Activated CD4-positive, alpha-beta memory T cell treated with anti-CD3 and anti-CD28 coated beads for 36 hours (primary cell): ENCODE data around the gene PROS1. TPM values are rescaled to one million over a fixed set of nuclear protein-coding genes. Genes with fewer than 3 reads are reported as not detected.
"Not testable (repeated sequence)": the region's sequence is repeated elsewhere in the genome, so short reads cannot be mapped to it uniquely, and the experiment has no call there.

ENCODE experiments used
- CTCF ChIA-PET: fragments of 350-600 bp; sonication (Branson Sonifier 250); formaldehyde crosslinking; loops from one replicate; lab custom pipeline; 2021; ENCODE audit warnings: antibody characterized with exemption, inconsistent platforms; lab: Charles Lee
- POLR2A ChIA-PET: fragments of 350-600 bp; sonication (Branson Sonifier 250); formaldehyde crosslinking; loops from one replicate; lab custom pipeline; 2021; ENCODE audit warnings: antibody characterized with exemption; lab: Charles Lee
- DNase-seq: peaks from one replicate; pipeline ENCODE4 v3.0.0-alpha.2; 2020
- H3K27ac Mint-ChIP-seq: one replicate; pipeline ENCODE4 v1.8.0; 2021; ENCODE audit warnings: mixed read lengths
- H3K27me3 Mint-ChIP-seq: one replicate; pipeline ENCODE4 v1.8.0; 2021; ENCODE audit warnings: mixed read lengths
- H3K36me3 Mint-ChIP-seq: one replicate; pipeline ENCODE4 v1.8.0; 2021; ENCODE audit warnings: mixed read lengths
- H3K4me1 Mint-ChIP-seq: one replicate; pipeline ENCODE4 v1.8.0; 2021; ENCODE audit warnings: low read depth, mixed read lengths
- H3K4me3 Mint-ChIP-seq: one replicate; pipeline ENCODE4 v1.8.0; 2021; ENCODE audit warnings: mild to moderate bottlenecking, mixed read lengths
- H3K9me3 Mint-ChIP-seq: one replicate; pipeline ENCODE4 v1.8.0; 2021; ENCODE audit warnings: mixed read lengths
- intact Hi-C: fragments of 100-400 bp; cut with micrococcal nuclease; formaldehyde crosslinking; loops from one replicate; pipeline ENCODE4 v1.15.1; 2023
- total RNA-seq, 2 experiments: library from RNA; stranded (reverse); gene quantifications; one replicate each; pipeline ENCODE4 v1.2.3, GENCODE V29; 2021

PROS1 gene
- total RNA-seq, 2 experiments from 2014 or later, result 0.82 to 1.7 TPM

DNA sequence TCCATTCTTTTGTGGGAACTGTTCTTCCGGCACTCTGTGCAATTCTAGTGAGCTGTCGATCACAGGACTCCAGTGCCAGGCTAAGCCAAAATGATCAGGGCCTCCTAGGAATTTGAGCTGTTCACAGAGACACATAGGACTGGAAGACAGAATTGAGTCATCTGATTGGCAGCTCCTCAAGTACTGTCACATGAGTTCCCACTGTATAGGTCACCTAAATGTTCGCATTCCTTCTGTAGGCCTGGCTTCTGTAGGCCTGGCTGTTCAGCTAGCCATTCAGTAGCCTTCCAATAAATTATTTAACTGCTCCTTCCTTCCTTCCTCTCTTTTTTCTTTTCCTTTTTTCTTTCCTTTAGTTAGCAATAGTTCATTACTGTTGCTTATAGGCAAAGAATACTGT lies 4.3 kb downstream of the PROS1 start:
- intact Hi-C loops, result no loop called here
- ChIA-PET CTCF (no interaction called here), POLR2A (no interaction called here)
- Mint-ChIP-seq H3K27ac (no peak overlapping the region), H3K27me3 (peaks cover 14% of the 10 kb centered on the region), H3K4me1 (peaks cover 10% of the 10 kb centered on the region), H3K4me3 (no peak overlapping the region), H3K36me3 (no peaks in the 10 kb centered on the region), H3K9me3 (no peaks in the 10 kb centered on the region)
- DNase-seq, result no peak

DNA sequence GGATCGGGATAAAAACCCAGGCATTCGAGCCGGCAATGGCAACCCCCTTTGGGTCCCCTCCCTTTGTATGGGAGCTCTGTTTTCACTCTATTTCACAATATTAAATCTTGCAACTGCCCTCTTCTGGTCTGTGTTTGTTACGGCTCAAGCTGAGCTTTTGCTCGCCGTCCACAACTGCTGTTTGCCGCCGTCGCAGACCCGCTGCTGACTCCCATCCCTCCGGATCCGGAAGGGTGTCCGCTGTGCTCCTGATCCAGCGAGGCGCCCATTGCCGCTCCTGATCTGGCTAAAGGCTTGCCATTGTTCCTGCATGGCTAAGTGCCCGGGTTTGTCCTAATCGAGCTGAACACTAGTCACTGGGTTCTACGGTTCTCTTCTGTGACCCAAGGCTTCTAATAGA lies 8.6 kb downstream of the PROS1 start:
- H3K36me3 Mint-ChIP-seq, POLR2A ChIA-PET, CTCF ChIA-PET, H3K27me3 Mint-ChIP-seq, H3K4me1 Mint-ChIP-seq, intact Hi-C loops, H3K4me3 Mint-ChIP-seq, H3K9me3 Mint-ChIP-seq, H3K27ac Mint-ChIP-seq, DNase-seq: not testable (repeated sequence)

DNA sequence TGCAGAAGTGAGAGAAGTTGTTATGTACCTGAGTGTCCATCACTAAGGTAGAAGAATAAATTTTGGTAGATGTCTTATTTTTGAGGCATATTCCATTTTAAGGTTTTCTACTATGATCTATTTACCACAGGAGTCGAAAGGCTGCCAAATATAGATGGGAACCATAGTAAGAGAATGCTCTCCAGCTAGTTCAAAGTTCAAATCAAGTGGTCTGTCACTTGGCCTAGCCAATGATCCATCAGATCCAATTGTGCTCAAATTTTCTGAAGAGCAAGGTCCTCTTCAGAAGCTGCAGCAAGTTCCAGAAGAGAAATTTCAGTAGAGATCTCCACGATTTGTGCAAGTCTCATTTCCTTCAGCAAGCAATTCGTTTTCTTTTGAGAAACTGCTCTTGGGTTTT lies 10.9 kb downstream of the PROS1 start:
- Mint-ChIP-seq H3K36me3 (no peaks in the 10 kb centered on the region), H3K9me3 (no peaks in the 10 kb centered on the region), H3K27ac (no peak overlapping the region), H3K4me1 (no peaks in the 10 kb centered on the region), H3K27me3 (peaks cover 7% of the 10 kb centered on the region), H3K4me3 (no peak overlapping the region)
- CTCF ChIA-PET, result no interaction called here
- no peak for DNase-seq
- POLR2A ChIA-PET, result no interaction called here
- intact Hi-C loops, result no loop called here

DNA sequence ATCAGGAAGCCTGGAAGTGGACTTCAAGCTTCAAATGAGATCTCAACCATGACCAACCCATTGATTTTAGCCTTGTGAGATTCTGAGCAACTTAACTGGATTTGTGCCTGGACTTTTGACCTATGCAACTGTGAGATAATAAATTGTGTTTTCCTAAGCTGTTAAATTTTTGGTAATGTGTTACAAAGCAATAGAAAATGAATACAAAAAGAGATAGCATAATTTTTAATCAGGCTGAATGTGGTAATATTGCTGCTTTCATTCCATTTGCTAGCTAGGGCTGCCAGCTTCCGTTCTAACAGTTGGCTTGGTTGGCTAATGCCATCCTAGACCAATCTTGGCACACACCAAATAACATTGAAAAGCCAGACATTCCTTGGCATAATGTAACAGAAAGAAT lies 12.2 kb downstream of the PROS1 start:
- CTCF ChIA-PET, result no interaction called here
- Mint-ChIP-seq H3K4me3 (no peak overlapping the region), H3K36me3 (no peaks in the 10 kb centered on the region), H3K27ac (no peak overlapping the region), H3K27me3 (peaks cover 10% of the 10 kb centered on the region), H3K4me1 (no peaks in the 10 kb centered on the region), H3K9me3 (no peaks in the 10 kb centered on the region)
- no peak for DNase-seq
- intact Hi-C loops, result no loop called here
- POLR2A ChIA-PET, result no interaction called here

DNA sequence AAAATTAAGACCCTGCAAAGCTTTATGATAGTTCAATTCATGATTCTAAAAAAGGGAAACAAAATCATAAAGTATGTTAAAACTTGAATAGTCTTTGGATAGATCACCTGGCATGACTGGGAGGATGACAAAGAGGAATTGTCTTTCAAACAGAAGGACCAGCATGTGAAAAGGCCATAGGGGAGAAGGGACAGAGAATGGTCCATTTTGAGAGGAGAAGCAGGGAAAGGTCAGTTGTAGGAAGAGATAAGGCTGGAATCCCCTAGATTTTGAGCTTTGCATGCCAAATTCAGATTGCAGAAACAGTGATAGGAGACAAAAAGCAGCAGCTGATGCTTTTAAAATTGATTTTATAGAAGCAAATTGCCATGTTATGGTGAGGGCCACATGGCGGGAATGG lies 12.7 kb downstream of the PROS1 start:
- Mint-ChIP-seq H3K9me3 (no peaks in the 10 kb centered on the region), H3K4me3 (no peak overlapping the region), H3K27ac (no peak overlapping the region), H3K27me3 (peaks cover 11% of the 10 kb centered on the region), H3K36me3 (no peaks in the 10 kb centered on the region), H3K4me1 (no peaks in the 10 kb centered on the region)
- DNase-seq, result no peak
- intact Hi-C loops, result no loop called here
- CTCF ChIA-PET, result interaction anchor here (0.6 kb wide), 1 partner anchor 272 kb away, joined by 3 read pairs; no protein-coding TSS in a partner anchor
- POLR2A ChIA-PET, result no interaction called here

DNA sequence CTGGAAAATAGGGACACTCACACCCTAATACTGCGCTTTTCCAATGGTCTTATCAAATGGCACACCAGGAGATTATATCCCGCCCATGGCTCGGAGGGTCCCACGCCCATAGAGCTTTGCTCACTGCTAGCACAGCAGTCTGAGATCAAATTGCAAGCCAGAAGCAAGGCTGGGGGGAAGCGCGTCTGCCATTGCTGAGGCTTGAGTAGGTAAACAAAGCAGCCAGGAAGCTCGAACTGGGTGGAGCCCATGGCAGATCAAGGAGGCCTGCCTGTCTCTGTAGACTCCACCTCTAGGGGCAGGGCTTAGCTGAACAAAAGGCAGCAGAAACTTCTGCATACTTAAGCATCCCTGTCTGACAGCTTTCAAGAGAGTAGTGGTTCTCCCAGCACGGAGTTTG lies 23.7 kb downstream of the PROS1 start:
- intact Hi-C loops, H3K36me3 Mint-ChIP-seq, H3K9me3 Mint-ChIP-seq, DNase-seq, H3K4me3 Mint-ChIP-seq, H3K27ac Mint-ChIP-seq, POLR2A ChIA-PET, CTCF ChIA-PET, H3K4me1 Mint-ChIP-seq: not testable (repeated sequence)
- peaks cover 24% of the 10 kb centered on the region for H3K27me3 Mint-ChIP-seq

DNA sequence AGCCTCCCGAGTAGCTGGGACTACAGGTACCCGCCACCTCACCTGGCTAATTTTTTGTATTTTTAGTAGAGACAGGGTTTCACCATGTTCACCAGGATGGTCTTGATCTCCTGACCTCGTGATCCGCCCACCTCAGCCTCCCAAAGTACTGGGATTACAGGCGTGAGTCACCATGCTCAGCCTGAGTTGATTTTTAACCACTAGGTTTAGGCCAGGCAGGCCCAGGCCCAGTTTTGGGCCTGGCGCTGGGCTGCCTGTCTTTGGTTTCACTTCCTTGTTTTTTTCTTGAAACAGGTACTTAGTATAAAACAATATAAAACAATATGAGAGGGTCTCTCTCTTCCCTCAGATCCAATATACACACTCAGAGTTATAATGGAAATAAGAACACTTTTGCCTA lies 36.2 kb downstream of the PROS1 start:
- DNase-seq, H3K4me3 Mint-ChIP-seq, H3K36me3 Mint-ChIP-seq, H3K9me3 Mint-ChIP-seq, intact Hi-C loops, CTCF ChIA-PET, H3K4me1 Mint-ChIP-seq, H3K27ac Mint-ChIP-seq, POLR2A ChIA-PET, H3K27me3 Mint-ChIP-seq: not testable (repeated sequence)

DNA sequence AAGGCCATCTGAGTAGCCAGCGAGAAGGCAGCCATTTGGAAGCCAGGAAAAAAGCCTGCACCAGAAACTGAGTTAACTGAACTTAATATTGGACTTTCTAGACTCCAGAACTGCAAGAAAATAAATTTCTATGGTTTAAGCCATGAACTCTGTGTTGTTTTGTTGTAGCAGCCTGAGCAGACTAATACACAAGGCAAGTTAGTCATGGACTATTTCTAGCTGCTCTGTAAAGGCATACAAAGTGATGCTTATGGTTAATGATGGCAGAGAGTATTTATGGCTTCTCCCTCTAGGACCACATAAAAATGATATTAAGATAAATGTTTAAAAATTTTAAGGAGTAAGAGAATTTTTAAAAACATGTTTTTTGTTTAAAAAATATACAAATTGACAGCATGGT lies 37.1 kb downstream of the PROS1 start:
- no peak for DNase-seq
- H3K36me3 Mint-ChIP-seq, result no peaks in the 10 kb centered on the region
- no peaks in the 10 kb centered on the region for H3K9me3 Mint-ChIP-seq
- no peak overlapping the region for H3K4me3 Mint-ChIP-seq
- H3K27me3 Mint-ChIP-seq, result peaks cover 3% of the 10 kb centered on the region
- H3K4me1 Mint-ChIP-seq, result no peaks in the 10 kb centered on the region
- ChIA-PET POLR2A (no interaction called here), CTCF (no interaction called here)
- no peak overlapping the region for H3K27ac Mint-ChIP-seq
- intact Hi-C loops, result no loop called here

DNA sequence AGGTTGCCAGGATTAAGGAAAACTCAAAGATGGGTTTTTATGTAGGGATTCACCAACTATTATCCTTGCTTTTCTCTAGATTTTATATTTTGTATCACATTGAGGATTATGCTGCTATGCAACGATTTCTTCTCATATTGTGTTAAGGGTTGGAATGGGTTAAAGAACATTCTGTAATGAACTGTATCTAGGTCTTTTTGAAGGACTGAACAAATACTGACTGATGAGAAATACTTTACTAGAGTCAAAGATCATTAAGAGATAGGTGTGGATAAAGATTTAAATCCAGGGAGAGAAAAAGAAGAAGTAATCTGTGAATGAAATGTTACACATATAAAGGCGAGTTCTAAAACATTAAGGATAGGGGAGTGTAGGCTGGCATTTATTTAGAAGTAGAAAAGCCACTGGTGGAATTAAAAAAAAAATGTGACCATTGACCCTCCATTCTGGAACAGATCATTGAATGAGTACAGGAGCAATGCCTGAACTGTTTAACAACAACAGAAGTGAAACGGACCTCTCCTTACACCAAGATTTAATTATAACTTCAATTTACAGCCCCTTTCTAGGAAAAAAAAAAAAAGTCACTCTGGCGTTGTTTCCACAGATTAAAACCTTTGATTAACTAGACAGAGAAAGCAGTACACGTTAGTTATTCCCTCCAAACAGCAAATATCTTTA lies 39.2 kb downstream of the PROS1 start:
- Mint-ChIP-seq H3K27ac (no peak overlapping the region), H3K4me3 (no peak overlapping the region), H3K27me3 (peaks cover 4% of the 10 kb centered on the region), H3K4me1 (no peaks in the 10 kb centered on the region), H3K36me3 (no peaks in the 10 kb centered on the region), H3K9me3 (no peaks in the 10 kb centered on the region)
- intact Hi-C loops, result no loop called here
- ChIA-PET CTCF (no interaction called here), POLR2A (no interaction called here)
- no peak for DNase-seq

DNA sequence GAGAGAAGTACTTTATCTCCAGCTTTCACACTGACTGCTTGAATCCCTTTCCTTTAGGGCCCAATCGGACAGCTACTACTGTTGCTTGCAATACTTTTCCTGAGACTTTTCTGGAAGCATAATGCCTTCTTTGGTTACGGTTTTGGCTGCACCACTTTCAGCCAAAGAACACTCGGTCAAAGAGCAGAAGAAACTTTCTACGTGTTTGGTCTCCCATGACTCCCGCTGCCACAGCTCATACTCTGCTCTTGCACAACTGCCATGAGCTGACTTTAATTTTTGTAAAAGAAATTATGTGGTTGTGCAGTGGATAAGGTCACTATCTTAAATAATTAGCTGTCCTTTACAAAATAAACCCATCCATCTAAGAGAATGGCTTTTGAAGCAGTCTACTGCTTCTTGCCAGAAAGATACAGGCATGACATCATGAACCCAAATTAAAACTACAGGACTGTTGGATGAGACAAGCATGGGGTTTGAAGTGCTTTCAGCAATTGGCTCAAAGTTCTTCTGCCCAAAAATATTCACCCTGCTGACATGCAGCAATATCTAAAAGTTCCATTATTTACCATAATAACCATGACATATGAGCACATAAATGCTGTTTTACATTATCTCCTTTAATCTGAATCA lies 42.0 kb downstream of the PROS1 start:
- peaks cover 4% of the 10 kb centered on the region for H3K27me3 Mint-ChIP-seq
- DNase-seq, result no peak
- no peaks in the 10 kb centered on the region for H3K9me3 Mint-ChIP-seq
- POLR2A ChIA-PET, result no interaction called here
- no peak overlapping the region for H3K27ac Mint-ChIP-seq
- no peak overlapping the region for H3K4me3 Mint-ChIP-seq
- CTCF ChIA-PET, result no interaction called here
- H3K36me3 Mint-ChIP-seq, result no peaks in the 10 kb centered on the region
- intact Hi-C loops, result no loop called here
- no peaks in the 10 kb centered on the region for H3K4me1 Mint-ChIP-seq

DNA sequence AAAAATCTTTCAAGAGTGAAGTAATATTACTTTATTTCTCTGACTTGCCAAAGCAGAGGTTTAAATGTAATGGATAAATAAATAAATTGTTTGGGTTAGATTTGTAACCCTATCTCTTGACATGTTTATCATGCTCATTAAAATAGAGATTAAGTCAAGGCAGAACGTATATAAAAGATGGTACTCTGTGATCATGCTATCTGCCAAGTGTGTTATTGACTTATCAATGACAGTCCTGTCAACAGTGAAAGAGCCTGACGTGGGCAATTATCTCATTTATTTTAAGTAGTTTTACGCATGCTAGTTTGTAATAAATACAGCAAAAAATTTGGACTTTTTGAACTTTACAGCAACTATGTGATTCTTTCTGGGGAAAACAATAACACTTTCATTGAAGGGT lies 43.7 kb downstream of the PROS1 start:
- H3K27me3 Mint-ChIP-seq, result peaks cover 5% of the 10 kb centered on the region
- intact Hi-C loops, result no loop called here
- H3K36me3 Mint-ChIP-seq, result no peaks in the 10 kb centered on the region
- no peaks in the 10 kb centered on the region for H3K4me1 Mint-ChIP-seq
- no peak overlapping the region for H3K4me3 Mint-ChIP-seq
- POLR2A ChIA-PET, result no interaction called here
- DNase-seq, result no peak
- H3K27ac Mint-ChIP-seq, result no peak overlapping the region
- CTCF ChIA-PET, result no interaction called here
- H3K9me3 Mint-ChIP-seq, result no peaks in the 10 kb centered on the region

GRCh38 chr3:93926789-93927188 lies 46.9 kb downstream of the PROS1 start:
- no peaks in the 10 kb centered on the region for H3K9me3 Mint-ChIP-seq
- ChIA-PET POLR2A (no interaction called here), CTCF (no interaction called here)
- H3K36me3 Mint-ChIP-seq, result no peaks in the 10 kb centered on the region
- H3K27ac Mint-ChIP-seq, result no peak overlapping the region
- H3K27me3 Mint-ChIP-seq, result peaks cover 5% of the 10 kb centered on the region
- intact Hi-C loops, result no loop called here
- no peaks in the 10 kb centered on the region for H3K4me1 Mint-ChIP-seq
- H3K4me3 Mint-ChIP-seq, result no peak overlapping the region
- no peak for DNase-seq

- ChIA-PET CTCF (no interaction called here), POLR2A (no interaction called here)
- intact Hi-C loops, result no loop called here
- Mint-ChIP-seq H3K4me1 (no peaks in the 10 kb centered on the region), H3K36me3 (no peaks in the 10 kb centered on the region), H3K27ac (no peak overlapping the region), H3K27me3 (peaks cover 1% of the 10 kb centered on the region), H3K4me3 (no peak overlapping the region), H3K9me3 (no peaks in the 10 kb centered on the region)
- no peak for DNase-seq
Observed at GRCh38 chr3:93924491-93924890, 49.2 kb downstream of the PROS1 start.
